H1 (cell line): Measurements from ENCODE around the gene IRF4. TPM values are rescaled to one million over a fixed set of nuclear protein-coding genes. Genes with fewer than 3 reads are reported as not detected.

ENCODE experiments used
- GTF2F1 ChIP-seq: IDR thresholded peaks from 2 replicates; pipeline ENCODE4 v1.6.1; 2012; ENCODE audit warnings: low read depth, low read length, improper control_type of control experiment, borderline replicate concordance
- HDAC2 ChIP-seq, 2 experiments: fragments of 300-600 bp in 1 of 2; sonication (generic) in 1 of 2; IDR thresholded peaks; 2 replicates each; pipeline ENCODE4 v1.6.1; 2011 to 2012; ENCODE audit warnings: low read depth in 2 of 2, low read length in 2 of 2, mild to moderate bottlenecking in 2 of 2, moderate library complexity in 2 of 2, borderline replicate concordance in 1 of 2, inconsistent platforms in 1 of 2
- JUN ChIP-seq: IDR thresholded peaks from 2 replicates; pipeline ENCODE4 v1.6.1; 2011; ENCODE audit warnings: low read depth, mild to moderate bottlenecking, improper control_type of control experiment, low read length
- POU5F1 ChIP-seq: IDR thresholded peaks from 2 replicates; pipeline ENCODE4 v1.6.1; 2011; ENCODE audit warnings: low read depth, mild to moderate bottlenecking, low read length, moderate library complexity
- SIN3A ChIP-seq, 2 experiments: IDR thresholded peaks in 1 of 2; conservative IDR thresholded peaks in 1 of 2; 2 replicates each; pipeline ENCODE4 v1.6.1; 2011 to 2012; ENCODE audit warnings: low read length in 2 of 2, improper control_type of control experiment in 1 of 2, low read depth in 1 of 2, mild to moderate bottlenecking in 1 of 2
- polyA plus RNA-seq, 7 experiments: library from polyadenylated mRNA; depleted of rRNA in 3 of 7; stranded (reverse) in 5 of 7; unstranded in 2 of 7; fragments of >200 nt in 5 of 7; fragments of 200-250 nt in 2 of 7; gene quantifications; 1 replicate in 5 of 7; 2 replicates in 1 of 7; 4 replicates in 1 of 7; pipeline versions ENCODE4 v1.2.1 to v1.2.3, GENCODE V29; 2011 to 2013; ENCODE audit warnings: missing spikeins in 2 of 7, mixed read lengths in 2 of 7
- total RNA-seq: library from RNA; stranded (reverse); fragmentation: NEBNext Ultra II Directional; extraction: Animal tissue kit (Norgen Biotek cat#: 25700); gene quantifications from 2 replicates; pipeline ENCODE4 v1.2.1, GENCODE V29; 2021

IRF4 gene
- total and polyA plus RNA-seq, 2 of the 8 experiments (the other 6 are each of a cell fraction or from before 2014, with no cell fraction given), result 0.77 to 2.1 TPM

DNA sequence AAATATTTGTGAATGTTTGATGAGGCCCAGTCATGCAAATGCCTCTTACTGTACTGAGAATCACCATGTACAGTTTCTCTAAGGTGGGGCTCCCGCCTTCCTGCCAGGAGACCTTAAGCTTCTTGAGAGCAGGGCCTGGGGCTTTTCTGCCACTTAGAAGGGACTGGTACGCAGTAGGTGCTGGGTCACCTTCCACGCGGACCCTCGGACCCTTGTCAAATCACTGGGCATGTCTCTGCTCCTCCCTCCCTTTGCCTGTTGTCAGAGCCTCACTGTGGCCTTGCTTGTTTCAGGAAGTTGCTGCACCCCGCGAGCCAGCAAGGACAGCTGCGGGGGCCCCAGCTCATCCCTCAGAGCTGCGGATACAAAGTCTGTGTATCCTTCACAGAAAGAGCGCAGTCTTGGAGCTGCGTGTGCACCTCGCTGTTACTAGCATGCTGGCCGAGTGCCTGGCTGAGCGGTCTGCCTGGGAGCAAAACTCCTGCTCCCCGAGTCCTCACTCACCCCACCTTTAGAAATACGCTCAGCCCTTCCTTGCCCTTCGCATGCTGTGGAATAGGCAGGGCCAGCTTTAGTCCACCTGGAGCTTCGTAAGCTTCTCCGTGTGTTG lies 30.7 kb upstream of the IRF4 start (continued):
- TF ChIP-seq HDAC2 (IDR thresholded peaks at IDR 0.05; ENCODE audit: borderline replicate concordance in 1 of 2, low read depth in 2 of 2, low read length in 2 of 2), result no peak
- no peak for TF ChIP-seq GTF2F1
- no peak for TF ChIP-seq SIN3A (conservative IDR thresholded peaks at IDR 0.05 in 1 of 2, IDR thresholded peaks at IDR 0.05 in 1 of 2; ENCODE audit: low read depth in 1 of 2, low read length in 2 of 2)
- no peak for TF ChIP-seq POU5F1
- TF ChIP-seq JUN, result no peak
